ENCODE measurements around the gene RHBDF1. TPM values are rescaled to one million over a fixed set of nuclear protein-coding genes. Genes with fewer than 3 reads are reported as not detected.

The RHBDF1 gene
- total and polyA plus RNA-seq, 10 of the 15 experiments (the other 5 are each of a cell fraction or from before 2014, with no cell fraction given): 0.04 to 0.85 (median 0.36) TPM; not detected in 3

- intact Hi-C loops (cut with micrococcal nuclease; ENCODE audit: unreplicated experiment) (no loop called here), in situ Hi-C loops (cut with MboI) (no loop called here)
- no peak overlapping the region for H2AFZ ChIP-seq (ENCODE audit: control insufficient read depth, low read depth, low read length)
- ATAC-seq: no peak
- no peak for DNase-seq (ENCODE audit: low read depth, low spot score)
- H3K36me3 ChIP-seq (ENCODE audit: control insufficient read depth in 2 of 2, insufficient read depth in 2 of 2, low read length in 1 of 2): peaks cover 6% of the 10 kb centered on the region in 2 experiments
- H3K27ac ChIP-seq (ENCODE audit: control insufficient read depth, insufficient read depth): no peak overlapping the region
- no TSS peak for BruUV-seq (replicated peaks)
- 73% methylated on average over 7 of the region's 8 CpGs for WGBS (ENCODE audit: insufficient coverage, insufficient replicate concordance, low lambda C conversion rate, missing lambda C conversion rate)
- no peak overlapping the region for H3K4me3 ChIP-seq
- ChIA-PET SMC1A (ENCODE audit: uncharacterized antibody, unreplicated experiment) (interaction anchor here (1.3 kb wide), 1 partner anchor 13 kb away, joined by 3 read pairs; no protein-coding TSS in a partner anchor), CTCF (interaction anchor here (4.0 kb wide), 1 partner anchor 39 kb away, joined by 16 read pairs; no protein-coding TSS in a partner anchor), RAD21 (ENCODE audit: unreplicated experiment) (no interaction called here), POLR2A (no interaction called here)
- H3K9ac ChIP-seq (ENCODE audit: control insufficient read depth, insufficient read depth, low read length): no peak overlapping the region
- peaks cover 21% of the 10 kb centered on the region for H3K79me2 ChIP-seq (ENCODE audit: control insufficient read depth, insufficient read depth, low read length)
- H4K20me1 ChIP-seq (ENCODE audit: control insufficient read depth, insufficient read depth): no peaks in the 10 kb centered on the region
- FAIRE-seq: no peak
- no peaks in the 10 kb centered on the region for H3K27me3 ChIP-seq (replicated peaks in 1 of 2; ENCODE audit: control insufficient read depth in 2 of 2, insufficient read depth in 2 of 2, low read length in 1 of 2)
- TF ChIP-seq DPF2 (IDR thresholded peaks at IDR 0.05) (no peak), IRF4 (IDR thresholded peaks at IDR 0.05; ENCODE audit: low read depth, low read length) (no peak), RUNX3 (IDR thresholded peaks at IDR 0.05; ENCODE audit: low read length) (no peak), MYC (IDR thresholded peaks at IDR 0.05; ENCODE audit: insufficient read depth, insufficient read length, insufficient replicate concordance, low read length, severe bottlenecking) (no peak)
- H3K9me3 ChIP-seq (replicated peaks; ENCODE audit: control insufficient read depth, insufficient read depth, low read length): no peaks in the 10 kb centered on the region
- no peak overlapping the region for H3K4me2 ChIP-seq (ENCODE audit: control insufficient read depth, insufficient read depth)
- H3K4me1 ChIP-seq (ENCODE audit: control insufficient read depth, insufficient read depth, low read length): no peaks in the 10 kb centered on the region
These were observed 14.7 kb downstream of the RHBDF1 start for GRCh38 chr16:57711-58110.

- CTCF ChIA-PET: interaction anchor here (1.0 to 4.0 kb wide), 2 partner anchors 8 to 40 kb away, joined by 3 to 16 read pairs; no protein-coding TSS in a partner anchor
- no peak overlapping the region for H3K4me2 ChIP-seq (ENCODE audit: control insufficient read depth, insufficient read depth)
- RAD21 ChIA-PET (ENCODE audit: unreplicated experiment): interaction anchor here (0.9 kb wide), 1 partner anchor 9 kb away, joined by 3 read pairs; no protein-coding TSS in a partner anchor
- SMC1A ChIA-PET (ENCODE audit: uncharacterized antibody, unreplicated experiment): interaction anchor here (0.9 kb wide), 1 partner anchor 41 kb away, joined by 3 read pairs; no protein-coding TSS in a partner anchor
- intact Hi-C loops (cut with micrococcal nuclease; ENCODE audit: unreplicated experiment): no loop called here
- DNase-seq (ENCODE audit: low read depth, low spot score) (no peak), FAIRE-seq (no peak), ATAC-seq (no peak)
- H3K27me3 ChIP-seq (replicated peaks in 1 of 2; ENCODE audit: control insufficient read depth in 2 of 2, insufficient read depth in 2 of 2, low read length in 1 of 2): no peaks in the 10 kb centered on the region
- no peaks in the 10 kb centered on the region for H4K20me1 ChIP-seq (ENCODE audit: control insufficient read depth, insufficient read depth)
- TF ChIP-seq CEBPZ (IDR thresholded peaks at IDR 0.05; ENCODE audit: low read depth, low read length) (no peak), CBX3 (IDR thresholded peaks at IDR 0.05; ENCODE audit: borderline replicate concordance, low read depth) (no peak)
- H3K79me2 ChIP-seq (ENCODE audit: control insufficient read depth, insufficient read depth, low read length): peaks cover 31% of the 10 kb centered on the region
- BruUV-seq (replicated peaks): no TSS peak
- H3K9me3 ChIP-seq (replicated peaks; ENCODE audit: control insufficient read depth, insufficient read depth, low read length): no peaks in the 10 kb centered on the region
- H3K9ac ChIP-seq (ENCODE audit: control insufficient read depth, insufficient read depth, low read length): no peak overlapping the region
- H2AFZ ChIP-seq (ENCODE audit: control insufficient read depth, low read depth, low read length): no peak overlapping the region
- 94% methylated on average over 16 of the region's 17 CpGs for WGBS (ENCODE audit: insufficient coverage, insufficient replicate concordance, low lambda C conversion rate, missing lambda C conversion rate)
- H3K4me1 ChIP-seq (ENCODE audit: control insufficient read depth, insufficient read depth, low read length): no peaks in the 10 kb centered on the region
- H3K4me3 ChIP-seq: no peak overlapping the region
- no peak overlapping the region for H3K27ac ChIP-seq (ENCODE audit: control insufficient read depth, insufficient read depth)
- POLR2A ChIA-PET: interaction anchor here (0.5 kb wide), 1 partner anchor 69 kb away, joined by 7 read pairs; no protein-coding TSS in a partner anchor
- in situ Hi-C loops (cut with MboI): no loop called here
- peaks cover 6% of the 10 kb centered on the region in 2 experiments for H3K36me3 ChIP-seq (ENCODE audit: control insufficient read depth in 2 of 2, insufficient read depth in 2 of 2, low read length in 1 of 2)
These were observed 16.1 kb downstream of the RHBDF1 start for GRCh38 chr16:56231-56927.
